Natural killer cell (primary cell): ENCODE data around the gene TIMM10. TPM values are rescaled to one million over a fixed set of nuclear protein-coding genes. Genes with fewer than 3 reads are reported as not detected.
A peak's percentile ranks its signal among the peaks of the same experiment; 100 is the strongest.

Experiments
- ATAC-seq, 3 donors: fragments of 150-1000 bp in 2 of 3; fragments of 200-7000 bp in 1 of 3; cut with Tn5 transposase; 1 replicate in 1 of 3; 2 replicates in 2 of 3; pipeline ENCODE4 v1.10.0; 2021; ENCODE audit warnings: mild to moderate bottlenecking in 2 of 3, moderate library complexity in 2 of 3
- DNase-seq, 2 donors: peaks; one replicate each; pipeline versions ENCODE4 v3.0.0 to v3.0.0-alpha.2; 2013 to 2021; ENCODE audit warnings: mixed read lengths in 1 of 2
- H3K27ac ChIP-seq: one replicate; pipeline ENCODE4 v1.5.1; 2013; ENCODE audit warnings: mild to moderate bottlenecking, low read length
- H3K27me3 ChIP-seq: one replicate; pipeline ENCODE4 v1.6.1; 2013; ENCODE audit warnings: low read length; ENCODE audit not compliant: control insufficient read depth, insufficient read depth
- H3K36me3 ChIP-seq: one replicate; pipeline ENCODE4 v1.6.1; 2013; ENCODE audit warnings: low read length; ENCODE audit not compliant: control insufficient read depth, insufficient read depth
- H3K4me1 ChIP-seq: one replicate; pipeline ENCODE4 v1.6.1; 2013; ENCODE audit warnings: low read length; ENCODE audit not compliant: control insufficient read depth, insufficient read depth
- H3K4me3 ChIP-seq: one replicate; pipeline ENCODE4 v1.5.1; 2013; ENCODE audit warnings: low read length
- H3K9me3 ChIP-seq: one replicate; pipeline ENCODE4 v1.6.1; 2013; ENCODE audit warnings: low read length; ENCODE audit not compliant: control insufficient read depth, insufficient read depth
- H3K27ac Mint-ChIP-seq, 2 donors: one replicate each; pipeline ENCODE4 v1.8.0; 2022; ENCODE audit warnings: mild to moderate bottlenecking in 2 of 2, mixed read lengths in 2 of 2, moderate library complexity in 1 of 2
- H3K27me3 Mint-ChIP-seq, 2 donors: one replicate each; pipeline ENCODE4 v1.8.0; 2022; ENCODE audit warnings: low read depth in 2 of 2, mixed read lengths in 2 of 2
- H3K36me3 Mint-ChIP-seq: one replicate; pipeline ENCODE4 v1.8.0; 2022; ENCODE audit warnings: mixed read lengths
- H3K4me1 Mint-ChIP-seq, 2 donors: one replicate each; pipeline ENCODE4 v1.8.0; 2022; ENCODE audit warnings: mixed read lengths in 2 of 2
- H3K4me3 Mint-ChIP-seq: one replicate; pipeline ENCODE4 v1.8.0; 2022; ENCODE audit warnings: mild to moderate bottlenecking, moderate library complexity, mixed read lengths
- H3K9me3 Mint-ChIP-seq, 2 donors: one replicate each; pipeline ENCODE4 v1.8.0; 2022; ENCODE audit warnings: mixed read lengths in 2 of 2
- WGBS: methylation state at CpG from one replicate; pipeline ENCODE4 v1.1.7; 2013; ENCODE audit warnings: missing lambda C conversion rate; ENCODE audit not compliant: insufficient coverage; 5-methylcytosine and 5-hydroxymethylcytosine counted together
- intact Hi-C: fragments of 100-400 bp; cut with micrococcal nuclease; formaldehyde crosslinking; loops from one replicate; pipeline ENCODE4 v1.14.2; 2022
- total RNA-seq, 4 donors: library from RNA; stranded (reverse); fragments of 120-200 nt in 1 of 4; gene quantifications; one replicate each; pipeline versions ENCODE4 v1.2.3 to v1.2.4, GENCODE V29; 2013 to 2022
- TF ChIP-seq, protein P1 (sequence below): fragments of 200-600 bp; IDR thresholded peaks from one replicate; pipeline ENCODE4 v1.8.0; 2022; ENCODE audit warnings: antibody characterized with exemption

The TIMM10 gene
- total RNA-seq, 3 donors from 2014 or later (not counting 1 experiment from before 2014, with no cell fraction given) = 15.0 to 18.8 (median 17.1) TPM

DNA sequence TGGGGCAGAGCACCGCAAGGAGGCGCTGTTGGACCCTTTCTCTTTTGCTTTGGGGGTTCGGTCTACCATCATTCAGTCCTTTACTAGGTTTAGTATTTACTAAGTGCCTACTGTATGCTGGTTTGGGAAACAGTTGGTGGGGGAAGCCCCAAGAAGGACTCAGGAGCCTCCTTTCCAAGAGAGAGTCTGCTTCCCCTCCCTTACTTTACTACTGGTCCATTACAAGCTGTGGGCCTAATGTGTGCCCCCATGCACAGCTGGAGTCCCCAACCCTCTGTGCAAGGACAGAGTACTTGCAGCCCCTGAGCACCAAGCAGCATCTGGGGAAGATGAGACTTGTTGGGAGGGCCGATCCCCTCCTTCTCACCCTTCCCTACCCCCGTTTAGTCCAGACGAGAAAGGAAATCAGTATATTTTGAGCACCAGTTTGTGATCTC is 37.8 kb upstream of the TIMM10 start:
- H3K36me3 ChIP-seq = no peaks in the 10 kb centered on the region
- intact Hi-C loops = loop anchor here (1.0 to 5.0 kb wide), 6 partner anchors 73 to 1009 kb away; partner anchors contain the start of genes LPXN, MED19, TMX2 and ZFP91
- H3K9me3 Mint-ChIP-seq = no peaks in the 10 kb centered on the region
- 23% methylated on average over 6 of the region's 6 CpGs for WGBS
- H3K9me3 ChIP-seq = no peaks in the 10 kb centered on the region
- H3K27me3 ChIP-seq = no peaks in the 10 kb centered on the region
- peaks cover 24% of the 10 kb centered on the region for H3K4me1 ChIP-seq
- H3K4me3 Mint-ChIP-seq = peak overlapping the region; percentile 99
- H3K36me3 Mint-ChIP-seq = no peaks in the 10 kb centered on the region
- DNase-seq (peak in 1 of 2 donors; percentile 88), ATAC-seq (peak; percentile 2 to 19 (median 6))
- no peaks in the 10 kb centered on the region for H3K27me3 Mint-ChIP-seq
- peaks cover 38 to 47% of the 10 kb centered on the region in 2 donors for H3K4me1 Mint-ChIP-seq
- H3K4me3 ChIP-seq = peak overlapping the region; percentile 99
- H3K27ac Mint-ChIP-seq = peak overlapping the region; percentile 96 to 99
- TF ChIP-seq, protein P1, sequence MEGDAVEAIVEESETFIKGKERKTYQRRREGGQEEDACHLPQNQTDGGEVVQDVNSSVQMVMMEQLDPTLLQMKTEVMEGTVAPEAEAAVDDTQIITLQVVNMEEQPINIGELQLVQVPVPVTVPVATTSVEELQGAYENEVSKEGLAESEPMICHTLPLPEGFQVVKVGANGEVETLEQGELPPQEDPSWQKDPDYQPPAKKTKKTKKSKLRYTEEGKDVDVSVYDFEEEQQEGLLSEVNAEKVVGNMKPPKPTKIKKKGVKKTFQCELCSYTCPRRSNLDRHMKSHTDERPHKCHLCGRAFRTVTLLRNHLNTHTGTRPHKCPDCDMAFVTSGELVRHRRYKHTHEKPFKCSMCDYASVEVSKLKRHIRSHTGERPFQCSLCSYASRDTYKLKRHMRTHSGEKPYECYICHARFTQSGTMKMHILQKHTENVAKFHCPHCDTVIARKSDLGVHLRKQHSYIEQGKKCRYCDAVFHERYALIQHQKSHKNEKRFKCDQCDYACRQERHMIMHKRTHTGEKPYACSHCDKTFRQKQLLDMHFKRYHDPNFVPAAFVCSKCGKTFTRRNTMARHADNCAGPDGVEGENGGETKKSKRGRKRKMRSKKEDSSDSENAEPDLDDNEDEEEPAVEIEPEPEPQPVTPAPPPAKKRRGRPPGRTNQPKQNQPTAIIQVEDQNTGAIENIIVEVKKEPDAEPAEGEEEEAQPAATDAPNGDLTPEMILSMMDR = peak; percentile 24
- H3K27ac ChIP-seq = peak overlapping the region; percentile 69

DNA sequence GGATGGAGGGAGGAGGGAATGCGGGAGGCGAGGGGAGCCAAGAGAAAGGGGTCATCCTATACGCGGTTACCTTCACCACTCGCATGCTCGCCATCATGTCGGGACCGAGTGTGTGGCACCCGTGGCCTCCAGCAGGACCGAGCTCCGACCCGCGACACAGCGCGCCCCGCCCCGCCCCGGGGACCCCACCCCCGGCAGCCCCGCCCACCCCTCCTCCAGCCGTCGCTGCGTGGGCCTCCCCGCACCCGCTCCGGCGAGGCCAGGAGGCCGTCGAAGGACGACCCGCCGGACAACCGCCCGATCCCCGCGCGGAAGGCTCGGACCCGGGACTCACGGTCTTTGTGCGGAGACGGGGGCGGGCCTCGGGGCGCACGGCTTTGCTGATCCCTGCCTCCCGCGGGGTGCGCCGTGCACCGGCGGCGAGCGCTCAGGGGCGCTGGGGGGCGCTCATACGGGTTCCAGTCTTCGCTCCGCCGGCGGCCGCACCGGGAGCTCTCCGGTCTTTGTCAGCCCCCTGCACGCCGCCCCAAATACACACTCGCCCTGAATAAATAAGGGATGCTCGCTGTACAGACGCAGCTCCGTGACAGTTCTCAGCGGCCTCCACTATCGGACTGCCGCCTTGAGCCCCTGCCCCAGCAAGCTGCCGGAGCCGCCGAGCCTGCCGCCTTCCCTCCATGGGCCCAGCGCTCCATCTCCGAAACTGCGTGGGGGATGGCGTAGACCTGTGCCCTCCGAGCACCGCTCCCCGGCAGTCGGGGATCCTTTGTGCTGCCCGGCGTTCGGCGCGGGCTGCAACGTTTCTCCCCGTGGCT is 37.2 kb upstream of the TIMM10 start, which contains the start of gene UBE2L6:
Gene UBE2L6 (minus strand): TSS at position 158 of the 815 bp plus-strand sequence. CDS start 61 bp downstream, at position 97.
- Histone ChIP-seq H3K9me3 (no peaks in the 10 kb centered on the region), H3K27ac (peak within 1 kb of the TSS; percentile 95)

DNA sequence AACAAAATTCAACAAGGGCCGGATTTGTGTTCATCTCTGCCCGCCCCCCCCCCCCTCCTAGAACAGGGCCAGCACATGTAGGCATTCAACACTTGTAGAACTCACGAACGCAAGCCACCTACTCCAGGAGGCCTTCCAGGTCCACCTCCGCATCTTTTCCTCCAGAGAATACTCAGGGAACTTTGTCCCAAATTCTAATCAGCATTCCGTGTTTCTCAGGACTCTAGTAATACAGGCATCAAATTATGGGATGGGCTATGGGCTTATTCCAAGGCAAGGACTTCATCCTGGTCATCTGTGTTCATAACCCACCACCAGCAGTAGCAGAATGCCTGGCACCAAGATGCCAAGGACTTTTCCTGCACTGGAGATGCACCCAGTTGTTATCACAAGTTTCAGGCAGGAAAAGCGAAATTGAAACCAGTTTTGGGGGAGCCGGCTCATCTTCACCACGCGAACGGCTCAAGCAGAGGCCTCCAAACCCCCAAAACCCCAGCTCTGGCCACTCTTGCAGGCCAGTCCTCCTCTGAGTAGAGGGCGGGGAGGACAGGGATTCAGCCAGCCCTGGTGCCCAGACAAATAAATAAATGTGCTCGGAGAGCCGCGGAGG is 36.5 kb upstream of the TIMM10 start:
- DNase-seq (peak; percentile 40 to 72), ATAC-seq (peak; percentile 29 to 41 (median 29))
- H3K4me1 Mint-ChIP-seq = peaks cover 46 to 54% of the 10 kb centered on the region in 2 donors
- Histone ChIP-seq H3K4me3 (peak overlapping the region; percentile 99), H3K36me3 (no peaks in the 10 kb centered on the region), H3K4me1 (peaks cover 29% of the 10 kb centered on the region), H3K27ac (peak overlapping the region; percentile 95), H3K9me3 (no peaks in the 10 kb centered on the region), H3K27me3 (no peaks in the 10 kb centered on the region)
- under 1% methylated on average over 15 of the region's 15 CpGs for WGBS
- TF ChIP-seq, protein P1 = no peak
- intact Hi-C loops = loop anchor here (1.0 to 5.0 kb wide), 3 partner anchors 36 to 1010 kb away; partner anchors contain the start of genes LPXN and ZFP91
- peak overlapping the region; percentile 98 for H3K4me3 Mint-ChIP-seq
- no peaks in the 10 kb centered on the region for H3K27me3 Mint-ChIP-seq
- no peaks in the 10 kb centered on the region for H3K9me3 Mint-ChIP-seq
- no peaks in the 10 kb centered on the region for H3K36me3 Mint-ChIP-seq
- peak overlapping the region; percentile 96 to 99 for H3K27ac Mint-ChIP-seq

More for the DNA sequence above, 37.2 kb upstream of the TIMM10 start, which contains the start of gene UBE2L6:
- H3K4me1 ChIP-seq = peaks cover 24% of the 10 kb centered on the region
- H3K4me3 ChIP-seq = peak within 1 kb of the TSS; percentile 99
- TF ChIP-seq, protein P1 = peak; percentile 93
- Mint-ChIP-seq H3K4me3 (peak within 1 kb of the TSS; percentile 99), H3K27ac (peak within 1 kb of the TSS; percentile 96 to 99), H3K9me3 (no peaks in the 10 kb centered on the region), H3K27me3 (no peaks in the 10 kb centered on the region), H3K4me1 (peaks cover 40 to 50% of the 10 kb centered on the region in 2 donors), H3K36me3 (no peaks in the 10 kb centered on the region)
- no peaks in the 10 kb centered on the region for H3K36me3 ChIP-seq
- ATAC-seq = peak; percentile 76 to 91 (median 78)
- peak; percentile 56 to 95 for DNase-seq
- intact Hi-C loops = loop anchor here (1.0 to 5.0 kb wide), 7 partner anchors 36 to 1010 kb away; partner anchors contain the start of genes LPXN, MED19, TMX2 and ZFP91
- WGBS = under 1% methylated on average over 87 of the region's 92 CpGs
- no peaks in the 10 kb centered on the region for H3K27me3 ChIP-seq
